ENCODE results near the gene PLAGL1. TPM values are rescaled to one million over a fixed set of nuclear protein-coding genes. Genes with fewer than 3 reads are reported as not detected.

Gene PLAGL1
- total and polyA plus RNA-seq, 2 experiments from 2014 or later, result 48.6 to 88.9 TPM

DNA sequence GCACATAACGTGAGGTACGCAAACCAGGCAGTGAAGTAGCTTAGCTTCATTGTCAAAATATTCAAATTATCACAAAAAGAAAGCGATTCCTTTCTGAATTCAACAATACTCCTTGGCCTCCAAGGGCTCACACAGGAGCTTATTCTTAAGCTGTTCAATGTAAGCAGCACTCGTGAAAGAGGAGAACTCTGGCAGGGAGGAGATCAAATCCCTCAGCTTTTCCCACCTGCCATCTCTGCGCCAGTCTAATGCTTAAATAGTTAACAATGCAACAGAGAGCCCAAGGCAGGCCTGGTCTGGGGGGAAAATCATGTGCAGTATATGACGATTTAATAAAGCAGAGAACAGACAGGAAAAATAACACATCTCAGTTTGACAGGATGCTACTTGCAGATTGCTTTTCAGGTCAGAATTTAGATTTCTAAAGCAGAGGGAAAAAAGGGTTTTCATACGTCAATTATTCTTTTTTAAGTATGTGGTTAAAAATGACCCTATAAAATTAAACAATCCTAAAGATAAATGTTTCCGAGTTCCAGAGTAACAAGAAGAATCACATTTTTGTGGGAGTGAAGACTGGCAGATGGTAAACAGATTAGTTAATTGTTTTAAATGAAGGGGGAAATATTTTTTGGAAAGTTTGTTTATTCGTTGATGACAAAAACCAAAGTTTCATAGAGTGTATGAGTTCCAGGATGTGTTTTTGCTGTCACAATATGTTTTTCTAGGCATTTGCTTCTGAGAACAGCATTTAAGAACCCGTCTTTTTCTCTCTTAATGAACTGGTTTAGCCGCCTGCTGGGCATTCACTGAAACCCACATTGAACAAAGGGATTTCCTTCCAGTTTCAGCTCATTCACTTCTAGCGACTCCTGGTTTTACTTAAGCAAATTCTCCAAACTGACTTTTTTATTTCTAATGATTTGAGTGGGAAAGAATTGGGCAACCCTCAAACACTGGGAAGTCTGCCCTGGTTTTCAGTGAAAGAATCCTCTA, 45.9 kb downstream of the PLAGL1 start:
- H3K4me2 ChIP-seq, result peak overlapping the region; percentile 32
- peaks cover 13% of the 10 kb centered on the region for H3K27me3 ChIP-seq
- 29% methylated on average over 12 of the region's 12 CpGs for WGBS (ENCODE audit: low lambda C conversion rate, missing lambda C conversion rate)
- H3K9me3 ChIP-seq (ENCODE audit: low read depth), result no peaks in the 10 kb centered on the region
- peaks cover 35% of the 10 kb centered on the region for H3K4me1 ChIP-seq (ENCODE audit: insufficient read depth)
- H4K20me1 ChIP-seq (ENCODE audit: insufficient read depth, poor library complexity, severe bottlenecking), result no peaks in the 10 kb centered on the region
- DNase-seq (ENCODE audit: low spot score), result peak; percentile 52
- H3K79me2 ChIP-seq, result no peaks in the 10 kb centered on the region
- no peak overlapping the region for H3K4me3 ChIP-seq
- H2AFZ ChIP-seq, result no peak overlapping the region
- TF ChIP-seq CTCF (IDR thresholded peaks at IDR 0.05; ENCODE audit: poor library complexity) (peak; percentile 47), EZH2phosphoT487 (IDR thresholded peaks at IDR 0.05; ENCODE audit: low read depth, severe bottlenecking, unreplicated experiment) (no peak), EZH2 (IDR thresholded peaks at IDR 0.05; ENCODE audit: borderline replicate concordance) (no peak)
- H3K36me3 ChIP-seq (replicated peaks; ENCODE audit: insufficient read depth, low read depth), result no peaks in the 10 kb centered on the region
- H3K9me2 ChIP-seq (replicated peaks; ENCODE audit: insufficient read depth), result no peaks in the 10 kb centered on the region
- peak overlapping the region; percentile 39 for H3K27ac ChIP-seq

DNA sequence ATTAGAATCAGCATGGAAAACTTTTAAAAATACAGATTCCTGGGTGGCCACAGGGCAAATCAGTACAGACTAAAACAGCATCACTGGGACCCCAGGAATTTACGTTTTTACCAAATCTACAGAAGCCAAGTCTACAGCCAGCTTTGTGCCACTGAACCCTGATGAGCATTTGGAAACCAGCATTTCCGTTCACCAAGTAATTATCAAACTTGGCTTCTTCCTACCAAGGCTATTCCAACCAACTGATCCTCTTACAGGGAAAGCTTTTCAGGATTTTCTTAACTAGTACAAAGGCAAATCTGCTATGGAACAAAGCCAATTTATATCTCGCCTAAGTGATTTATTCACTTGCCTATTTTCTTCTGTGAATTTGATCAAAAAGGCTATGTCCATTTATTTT, 47.0 kb downstream of the PLAGL1 start:
- Histone ChIP-seq H3K9me3 (ENCODE audit: low read depth) (no peaks in the 10 kb centered on the region), H3K4me3 (no peak overlapping the region), H3K36me3 (replicated peaks; ENCODE audit: insufficient read depth, low read depth) (no peaks in the 10 kb centered on the region), H2AFZ (no peak overlapping the region), H3K27me3 (peaks cover 13% of the 10 kb centered on the region), H3K4me2 (no peak overlapping the region), H3K9me2 (replicated peaks; ENCODE audit: insufficient read depth) (no peaks in the 10 kb centered on the region), H3K4me1 (ENCODE audit: insufficient read depth) (peaks cover 35% of the 10 kb centered on the region), H4K20me1 (ENCODE audit: insufficient read depth, poor library complexity, severe bottlenecking) (no peaks in the 10 kb centered on the region), H3K27ac (peak overlapping the region; percentile 29), H3K79me2 (no peaks in the 10 kb centered on the region)
- no peak for TF ChIP-seq CTCF (IDR thresholded peaks at IDR 0.05; ENCODE audit: poor library complexity)
- no peak for TF ChIP-seq EZH2phosphoT487 (IDR thresholded peaks at IDR 0.05; ENCODE audit: low read depth, severe bottlenecking, unreplicated experiment)
- TF ChIP-seq EZH2 (IDR thresholded peaks at IDR 0.05; ENCODE audit: borderline replicate concordance), result no peak
- WGBS (ENCODE audit: low lambda C conversion rate, missing lambda C conversion rate), result 71% methylated on average over 3 of the region's 3 CpGs
- no peak for DNase-seq (ENCODE audit: low spot score)

DNA sequence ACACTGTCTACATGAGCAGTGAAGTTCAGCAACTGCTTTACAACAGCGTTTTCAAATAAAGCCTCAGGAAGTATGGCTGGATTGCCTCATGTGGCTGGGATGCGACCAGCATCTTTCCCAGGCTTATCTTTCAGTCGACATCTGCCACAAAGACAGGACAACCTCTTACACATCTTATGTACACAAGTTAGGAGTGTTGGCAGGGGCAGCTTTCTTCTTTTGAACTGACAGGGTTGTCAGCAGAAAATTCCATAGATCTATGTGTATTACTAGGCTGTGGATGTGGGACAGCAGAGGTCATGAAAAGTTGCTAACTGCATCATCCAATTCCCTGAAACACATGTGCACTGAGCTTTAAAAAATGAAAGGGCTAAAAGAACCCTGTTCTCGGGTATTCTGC, 48.1 kb downstream of the PLAGL1 start:
- Histone ChIP-seq H3K4me3 (no peak overlapping the region), H3K36me3 (replicated peaks; ENCODE audit: insufficient read depth, low read depth) (no peaks in the 10 kb centered on the region), H3K79me2 (no peaks in the 10 kb centered on the region), H3K4me1 (ENCODE audit: insufficient read depth) (peaks cover 31% of the 10 kb centered on the region), H3K27ac (peak overlapping the region; percentile 7), H4K20me1 (ENCODE audit: insufficient read depth, poor library complexity, severe bottlenecking) (no peaks in the 10 kb centered on the region), H2AFZ (no peak overlapping the region), H3K4me2 (no peak overlapping the region), H3K27me3 (peaks cover 13% of the 10 kb centered on the region), H3K9me2 (replicated peaks; ENCODE audit: insufficient read depth) (no peaks in the 10 kb centered on the region), H3K9me3 (ENCODE audit: low read depth) (no peaks in the 10 kb centered on the region)
- TF ChIP-seq CTCF (IDR thresholded peaks at IDR 0.05; ENCODE audit: poor library complexity) (no peak), EZH2 (IDR thresholded peaks at IDR 0.05; ENCODE audit: borderline replicate concordance) (no peak), EZH2phosphoT487 (IDR thresholded peaks at IDR 0.05; ENCODE audit: low read depth, severe bottlenecking, unreplicated experiment) (no peak)
- 25% methylated on average over 4 of the region's 4 CpGs for WGBS (ENCODE audit: low lambda C conversion rate, missing lambda C conversion rate)
- no peak for DNase-seq (ENCODE audit: low spot score)

All from hepatocyte (in vitro differentiated cells).